ENCODE measurements around the gene NTN5.
A peak's percentile ranks its signal among the peaks of the same experiment; 100 is the strongest.
"Not testable (repeated sequence)": the region's sequence is repeated elsewhere in the genome, so short reads cannot be mapped to it uniquely, and the experiment has no call there.

The NTN5 gene

GRCh38 chr19:48668332-48668731 is 4.5 kb downstream of the NTN5 start:
- DNase-seq, result no peak

- no peak for DNase-seq
Measured at GRCh38 chr19:48665786-48666185, 7.0 kb downstream of the NTN5 start.

- no peak for DNase-seq
Measured at GRCh38 chr19:48664476-48664875, 8.3 kb downstream of the NTN5 start.

GRCh38 chr19:48663667-48664066 is 9.2 kb downstream of the NTN5 start:
- DNase-seq, result no peak

- DNase-seq, result no peak
Measured at GRCh38 chr19:48661711-48662090, 11.1 kb downstream of the NTN5 start.

- peak; percentile 73 for DNase-seq
Measured at GRCh38 chr19:48660852-48661710, 11.7 kb downstream of the NTN5 start.

GRCh38 chr19:48659768-48660167 is 13.0 kb downstream of the NTN5 start:
- no peak for DNase-seq

GRCh38 chr19:48658483-48658882 is 14.3 kb downstream of the NTN5 start:
- no peak for DNase-seq

- DNase-seq, result not testable (repeated sequence)
Measured at GRCh38 chr19:48657828-48658227, 15.0 kb downstream of the NTN5 start.

GRCh38 chr19:48656840-48657474 is 15.9 kb downstream of the NTN5 start:
- peak; percentile 51 for DNase-seq

- DNase-seq, result peak; percentile 99
Measured at GRCh38 chr19:48654299-48655059, 18.3 kb downstream of the NTN5 start.

- no peak for DNase-seq
Measured at GRCh38 chr19:48651683-48652048, 21.2 kb downstream of the NTN5 start.

GRCh38 chr19:48650974-48651682 is 21.7 kb downstream of the NTN5 start:
- no peak for DNase-seq

- DNase-seq, result peak; percentile 87
Measured at GRCh38 chr19:48648134-48648533, 24.7 kb downstream of the NTN5 start.

- DNase-seq, result peak; percentile 94
Measured at GRCh38 chr19:48646722-48647216, 26.0 kb downstream of the NTN5 start.

- peak; percentile 80 for DNase-seq
Measured at GRCh38 chr19:48646001-48646721, 26.7 kb downstream of the NTN5 start, which contains the start of gene CA11. Gene CA11 (minus strand): TSS chr19:48646187. CDS start chr19:48645632, 555 bp downstream.

GRCh38 chr19:48645620-48646000 is 27.2 kb downstream of the NTN5 start:
- DNase-seq, result no peak

- DNase-seq, result peak; percentile 81
Measured at GRCh38 chr19:48644839-48645619, 27.8 kb downstream of the NTN5 start.

- DNase-seq, result no peak
Measured at GRCh38 chr19:48644355-48644754, 28.5 kb downstream of the NTN5 start.

- DNase-seq, result no peak
Measured at GRCh38 chr19:48642862-48643261, 30.0 kb downstream of the NTN5 start.

- DNase-seq, result no peak
Measured at GRCh38 chr19:48641850-48642249, 31.0 kb downstream of the NTN5 start.
